LNCAP (cell line): ENCODE results near the gene PANK2.

Source experiments
- TF ChIP-seq, protein P1 (sequence below): fragments of 450-650 bp; IDR thresholded peaks from 2 replicates; pipeline ENCODE4 v1.5.1; 2017; ENCODE audit warnings: mild to moderate bottlenecking

PANK2 gene

DNA sequence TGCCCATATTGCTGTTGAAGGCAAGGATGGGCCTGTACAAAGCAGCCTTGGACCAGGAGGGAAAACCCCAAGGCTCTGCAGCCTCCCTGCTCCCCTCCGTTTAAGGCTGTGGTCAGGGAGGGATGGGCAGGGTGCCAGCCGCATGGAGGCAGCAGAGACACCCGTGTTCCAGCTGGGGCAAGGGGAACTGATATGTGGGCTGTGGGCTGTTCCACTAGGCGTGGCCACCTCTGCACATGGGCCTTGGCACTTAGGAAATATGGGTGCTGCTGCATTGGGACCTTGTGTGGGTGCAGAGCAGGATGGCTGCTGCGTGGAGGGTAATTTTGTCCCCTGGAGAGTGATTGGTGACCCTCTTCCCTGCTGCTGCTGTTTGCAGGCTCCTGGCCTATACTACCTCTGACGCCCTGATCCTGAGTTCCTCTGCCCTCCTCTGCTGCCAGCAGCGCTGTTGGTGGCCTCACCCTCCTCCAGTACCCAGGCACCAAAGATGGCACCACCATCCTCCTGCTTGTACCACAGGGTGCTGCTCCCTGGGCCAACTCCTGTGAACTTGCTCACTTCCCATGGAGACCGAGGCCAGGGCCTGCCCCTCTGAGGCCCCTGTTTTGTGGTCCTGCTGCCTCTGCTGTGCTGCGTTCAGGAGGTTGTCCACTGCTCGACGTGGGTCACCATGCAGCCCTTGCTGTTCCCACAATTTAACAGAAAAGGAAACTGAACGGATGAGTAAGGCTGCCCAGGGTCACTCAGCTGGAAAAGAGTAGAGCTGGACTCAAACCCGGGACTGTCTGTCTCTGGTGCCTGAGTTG is 35.3 kb downstream of the PANK2 start:
- TF ChIP-seq, protein P1, sequence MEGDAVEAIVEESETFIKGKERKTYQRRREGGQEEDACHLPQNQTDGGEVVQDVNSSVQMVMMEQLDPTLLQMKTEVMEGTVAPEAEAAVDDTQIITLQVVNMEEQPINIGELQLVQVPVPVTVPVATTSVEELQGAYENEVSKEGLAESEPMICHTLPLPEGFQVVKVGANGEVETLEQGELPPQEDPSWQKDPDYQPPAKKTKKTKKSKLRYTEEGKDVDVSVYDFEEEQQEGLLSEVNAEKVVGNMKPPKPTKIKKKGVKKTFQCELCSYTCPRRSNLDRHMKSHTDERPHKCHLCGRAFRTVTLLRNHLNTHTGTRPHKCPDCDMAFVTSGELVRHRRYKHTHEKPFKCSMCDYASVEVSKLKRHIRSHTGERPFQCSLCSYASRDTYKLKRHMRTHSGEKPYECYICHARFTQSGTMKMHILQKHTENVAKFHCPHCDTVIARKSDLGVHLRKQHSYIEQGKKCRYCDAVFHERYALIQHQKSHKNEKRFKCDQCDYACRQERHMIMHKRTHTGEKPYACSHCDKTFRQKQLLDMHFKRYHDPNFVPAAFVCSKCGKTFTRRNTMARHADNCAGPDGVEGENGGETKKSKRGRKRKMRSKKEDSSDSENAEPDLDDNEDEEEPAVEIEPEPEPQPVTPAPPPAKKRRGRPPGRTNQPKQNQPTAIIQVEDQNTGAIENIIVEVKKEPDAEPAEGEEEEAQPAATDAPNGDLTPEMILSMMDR = no peak

DNA sequence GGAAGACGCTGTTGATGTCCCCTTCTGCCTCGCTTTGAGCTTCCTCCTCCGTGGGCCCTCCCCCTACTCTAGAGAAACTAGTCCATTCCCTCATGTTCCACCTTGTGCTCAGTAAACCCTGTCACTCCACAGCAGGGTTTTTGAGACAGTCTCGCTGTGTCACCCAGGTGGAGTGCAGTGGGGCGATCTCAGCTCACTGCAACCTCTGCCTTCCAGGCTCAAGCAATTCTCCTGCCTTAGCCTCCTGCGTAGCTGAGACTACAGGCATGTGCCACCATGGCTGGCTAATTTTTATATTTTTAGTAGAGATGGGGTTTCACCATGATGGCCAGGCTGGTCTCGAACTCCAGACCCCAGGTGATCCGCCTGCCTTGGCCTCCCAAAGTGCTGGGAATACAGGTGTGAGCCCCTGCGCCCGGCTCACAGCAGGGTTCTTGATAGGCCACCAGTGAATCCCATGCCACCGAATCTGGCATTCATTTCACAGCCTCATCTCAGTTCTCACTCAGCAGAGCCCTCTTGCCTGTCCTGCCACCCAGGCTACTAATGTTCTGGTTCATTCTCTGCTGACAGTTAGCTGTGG is 36.0 kb downstream of the PANK2 start:
- TF ChIP-seq, protein P1 = no peak

DNA sequence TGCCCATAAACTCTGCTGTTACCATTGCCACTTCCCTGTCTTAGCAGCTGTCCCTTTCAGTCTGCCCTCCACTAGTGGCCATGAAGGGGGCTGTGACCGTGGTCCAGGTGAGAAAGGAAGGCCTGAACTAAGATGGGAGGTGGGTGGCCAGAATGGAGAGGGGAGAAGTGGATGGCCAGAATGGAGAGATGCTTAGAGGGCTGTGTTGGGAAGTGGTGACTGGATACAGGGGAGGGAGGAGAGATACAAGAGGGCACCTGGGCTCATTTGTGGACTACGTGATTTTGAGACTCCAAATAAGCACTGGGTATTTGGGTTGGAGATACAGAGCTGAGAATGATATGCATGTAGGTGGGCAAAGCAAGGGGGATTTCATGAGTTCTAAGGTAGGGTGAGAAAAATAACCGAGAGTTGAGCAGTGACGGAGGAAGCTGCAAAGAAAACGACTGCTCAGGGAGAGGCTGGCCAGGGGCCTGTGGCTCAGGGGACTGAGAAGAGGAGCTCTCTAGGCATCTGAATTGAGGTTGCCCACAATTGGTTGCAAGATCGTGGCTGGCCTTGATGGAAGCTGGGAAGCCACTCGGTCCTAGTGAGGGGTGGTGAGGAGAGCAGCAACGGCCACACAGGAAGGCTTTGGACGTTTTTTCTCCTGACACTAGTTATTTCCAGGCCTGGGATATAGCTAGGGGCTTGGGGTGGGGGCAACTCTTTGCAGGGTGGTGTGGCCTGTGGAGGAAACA is 36.9 kb downstream of the PANK2 start:
- TF ChIP-seq, protein P1 = no peak

DNA sequence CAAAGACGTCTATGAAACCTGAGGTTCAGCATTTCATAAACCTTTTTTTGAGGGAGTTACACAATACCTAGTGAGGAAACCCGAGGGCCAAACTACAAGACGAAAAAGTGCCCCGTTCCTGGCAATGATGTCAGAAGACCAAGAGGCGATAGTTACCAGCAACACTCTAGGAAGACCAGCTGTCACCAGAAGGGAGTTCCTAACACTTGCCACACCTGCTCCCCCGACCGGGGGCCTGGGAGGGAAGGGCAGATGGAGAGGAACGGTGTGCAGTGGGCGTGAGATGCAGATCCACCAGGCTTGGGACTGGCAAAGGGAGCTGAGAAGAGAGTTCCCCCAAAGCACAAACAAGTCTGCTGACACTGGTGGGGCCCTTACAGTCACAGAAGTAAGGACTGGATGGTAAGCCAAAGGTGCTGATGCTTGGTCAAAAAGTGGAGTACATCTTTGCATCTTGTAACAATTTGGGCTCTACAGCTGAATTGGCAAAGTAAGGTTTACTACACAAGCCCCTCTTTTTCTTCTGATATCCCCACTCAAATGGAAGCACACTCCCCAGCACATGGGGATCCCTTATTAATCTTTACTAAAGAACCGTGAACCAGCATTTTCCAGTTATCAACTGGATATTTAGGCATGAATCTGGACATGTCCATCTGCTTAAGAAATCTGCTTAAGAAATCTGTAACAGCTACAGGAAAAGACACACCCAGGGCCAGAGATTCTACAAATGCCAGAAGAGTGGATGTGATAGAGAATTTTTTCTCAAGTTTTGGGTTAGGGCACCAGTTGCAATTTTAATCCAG is 38.5 kb downstream of the PANK2 start:
- TF ChIP-seq, protein P1 = no peak

DNA sequence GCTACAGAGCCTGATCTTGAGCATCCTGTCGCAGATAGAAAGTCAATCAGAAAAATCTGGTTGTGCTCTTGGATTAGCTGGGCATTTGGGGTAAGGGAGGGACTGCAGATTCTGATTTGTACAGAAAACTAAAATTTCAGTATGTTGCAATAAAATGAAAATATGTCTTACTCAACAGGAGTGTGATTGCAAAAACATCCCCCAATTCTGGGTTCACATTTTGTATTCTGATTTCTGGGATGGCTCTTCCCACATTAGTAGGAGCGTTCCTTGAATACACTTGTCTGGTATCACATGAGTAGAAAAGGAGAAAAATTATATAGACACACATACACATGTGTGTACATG is 40.5 kb downstream of the PANK2 start:
- TF ChIP-seq, protein P1 = no peak

DNA sequence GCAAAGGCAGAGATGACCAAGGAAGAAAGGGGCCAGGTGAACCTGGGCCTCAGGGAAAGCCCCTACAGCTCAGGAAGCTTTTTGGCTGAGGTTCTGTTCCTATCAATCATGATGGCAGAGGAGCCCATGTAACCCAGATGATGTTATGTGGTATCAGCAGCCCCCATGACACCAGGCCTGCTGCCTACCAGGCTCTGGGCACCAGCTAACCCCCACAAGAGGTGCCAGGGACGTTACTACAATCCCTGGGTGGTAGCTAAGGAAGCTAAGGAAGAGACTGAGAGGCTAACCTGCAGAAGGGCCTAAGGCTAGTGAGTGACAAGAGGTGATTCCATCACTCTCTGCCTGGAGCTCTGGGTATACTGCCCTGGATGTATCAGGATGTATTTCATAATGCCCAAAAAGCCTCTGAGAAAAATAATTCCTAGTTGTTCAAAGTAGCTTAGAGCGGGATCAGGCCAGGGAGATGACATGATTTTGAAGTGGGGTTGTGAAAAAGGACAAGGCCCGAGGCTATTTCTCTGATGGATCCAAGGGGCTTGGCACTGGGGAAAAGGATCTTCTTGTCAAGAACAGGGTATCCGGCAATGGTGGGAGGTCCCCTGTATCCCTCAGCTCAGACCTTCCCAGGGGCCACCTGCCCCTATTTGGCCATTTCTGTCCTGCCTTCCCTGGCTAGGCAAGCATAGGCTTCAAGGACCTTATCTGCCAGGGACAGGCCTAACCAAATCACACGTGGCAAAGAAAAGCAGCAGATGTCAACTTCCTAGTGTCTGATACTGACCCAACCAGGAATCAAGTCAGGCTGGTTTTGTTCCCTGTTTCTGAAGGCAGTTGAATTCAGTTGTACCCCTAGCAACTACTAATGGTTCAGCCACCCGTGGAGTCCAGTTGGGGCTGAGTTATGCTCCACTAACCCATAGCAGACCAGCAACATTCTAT is 41.3 kb downstream of the PANK2 start:
- TF ChIP-seq, protein P1 = no peak
